GM19452 (cell line): ENCODE data around the gene SLC15A3.

Experiments
- ATAC-seq: cut with Tn5 transposase; IDR thresholded peaks from one replicate; pipeline ENCODE4 v1.9.1; 2021; ENCODE audit not compliant: unreplicated experiment

Gene SLC15A3

DNA sequence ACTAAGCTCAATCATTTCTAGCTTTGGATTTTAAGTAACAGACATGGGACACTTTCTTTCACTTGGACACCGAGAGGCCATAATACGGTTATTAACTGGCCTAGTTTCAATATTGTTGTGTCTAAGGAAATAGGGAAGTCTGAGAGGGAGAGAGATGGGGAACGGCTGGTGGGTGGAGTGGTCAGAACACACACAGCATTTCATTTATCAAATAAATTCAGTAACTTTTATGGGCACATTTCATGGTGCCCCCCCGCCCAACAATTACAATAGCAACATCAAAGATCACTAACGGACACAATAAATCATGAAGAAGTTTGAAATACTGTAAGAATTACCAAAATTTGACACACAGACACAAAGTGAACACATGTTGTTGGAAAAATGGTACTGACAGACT lies 56.3 kb downstream of the SLC15A3 start:
- no peak for ATAC-seq

DNA sequence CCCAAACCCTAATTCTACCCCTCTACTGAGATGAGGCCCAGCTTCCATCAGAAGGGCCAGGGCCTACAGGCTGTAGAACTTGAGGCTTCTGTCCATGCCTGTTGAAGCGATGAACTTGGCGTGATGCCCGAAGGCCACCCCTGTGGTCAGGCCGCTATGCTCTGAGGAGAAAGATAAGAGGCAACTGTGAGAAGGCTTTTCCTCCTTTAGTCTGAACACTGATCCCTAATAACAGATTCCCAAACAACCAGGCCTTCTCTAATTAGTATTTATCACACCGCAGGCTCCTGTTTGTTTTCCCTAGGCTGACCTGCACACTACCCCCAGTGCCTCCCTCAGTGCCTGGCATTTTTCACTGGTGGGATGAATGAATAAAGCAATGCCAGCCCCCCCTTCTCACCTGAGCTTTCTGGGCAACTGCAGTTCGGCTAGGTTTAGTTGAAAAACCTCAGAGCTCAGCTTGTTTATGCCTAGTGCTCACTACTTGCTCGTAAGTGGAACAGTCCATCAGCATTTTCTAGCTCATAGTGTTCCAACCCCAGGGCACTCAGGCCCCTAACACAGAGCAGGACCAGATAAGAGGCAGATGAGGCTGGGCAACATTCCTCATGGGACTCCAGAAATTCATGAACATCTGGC lies 60.8 kb downstream of the SLC15A3 start:
- no peak for ATAC-seq

DNA sequence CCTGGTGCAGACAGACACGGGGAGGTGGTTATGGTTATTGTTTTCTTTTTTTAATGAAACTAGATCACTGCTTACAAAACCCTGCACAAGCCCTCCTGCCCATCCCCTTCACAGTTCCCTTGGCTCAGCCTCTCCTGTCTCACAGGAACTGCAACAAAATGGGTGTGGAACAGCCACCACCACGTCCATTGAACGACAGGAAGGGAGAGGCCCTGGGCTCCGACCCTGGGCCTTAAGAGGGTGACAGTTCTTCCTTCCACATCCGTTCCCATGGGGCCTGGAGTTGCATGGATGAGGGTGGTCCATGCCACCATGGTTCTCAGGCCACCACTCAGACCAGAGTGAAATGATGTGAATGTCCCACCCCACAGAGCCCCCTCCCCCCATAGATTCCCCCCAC lies 61.3 kb downstream of the SLC15A3 start:
- no peak for ATAC-seq

GRCh38 chr11:60889869-60890311 lies 62.1 kb downstream of the SLC15A3 start:
- no peak for ATAC-seq

DNA sequence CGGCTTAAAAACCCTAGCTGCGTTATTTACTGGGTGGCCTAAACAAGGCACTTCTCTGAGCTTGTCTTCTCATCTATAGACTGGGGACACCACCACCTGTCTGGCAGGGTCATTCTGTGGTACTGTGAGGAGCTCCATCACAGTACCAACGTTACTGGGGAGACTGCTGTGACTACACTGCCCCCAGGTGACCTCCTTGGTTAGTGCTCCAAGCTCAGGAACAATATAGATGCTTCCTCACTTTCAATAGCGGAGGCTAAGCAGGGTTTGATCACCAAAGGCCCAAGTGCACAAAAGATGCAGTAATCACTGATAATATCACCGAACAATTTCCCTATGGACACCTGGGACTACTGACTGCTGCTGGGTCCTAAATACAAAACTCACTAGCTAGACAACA lies 64.4 kb downstream of the SLC15A3 start:
- ATAC-seq, result no peak
